GM21529 (cell line): ENCODE measurements around the gene PRCD.

Source experiments
- ATAC-seq: cut with Tn5 transposase; IDR thresholded peaks from one replicate; pipeline ENCODE4 v1.9.1; 2021; ENCODE audit not compliant: unreplicated experiment

Gene PRCD

GRCh38 chr17:76538281-76538931 lies 1.4 kb upstream of the PRCD start:
- no peak for ATAC-seq

- ATAC-seq: no peak
Observed at GRCh38 chr17:76538941-76539570, 788 bp upstream of the PRCD start.

GRCh38 chr17:76540381-76541300 lies 797 bp downstream of the PRCD start:
- ATAC-seq: no peak

GRCh38 chr17:76541739-76542454 lies 2.1 kb downstream of the PRCD start:
- no peak for ATAC-seq

DNA sequence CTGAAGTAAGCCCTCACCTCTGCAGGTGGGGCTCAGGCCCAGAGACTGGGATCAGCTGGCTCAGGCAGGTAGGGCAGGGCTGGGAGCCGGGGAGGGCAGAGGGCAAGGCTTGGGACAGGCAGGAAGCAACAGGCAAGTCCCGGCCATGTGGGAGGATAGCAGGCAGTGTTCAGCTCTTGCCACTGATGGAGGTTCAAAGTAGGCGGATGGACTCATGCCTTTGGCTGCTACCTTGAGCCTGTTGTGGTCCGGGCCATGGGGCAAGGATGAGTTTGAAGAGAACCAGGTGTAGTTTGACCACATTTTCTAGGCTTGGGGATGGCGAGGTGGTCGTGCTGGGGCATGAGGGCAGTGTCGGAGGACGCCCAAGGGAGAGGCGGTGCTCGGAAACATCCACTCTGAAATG lies 2.7 kb downstream of the PRCD start:
- no peak for ATAC-seq

- ATAC-seq: no peak
Observed at GRCh38 chr17:76542984-76543383, 3.1 kb downstream of the PRCD start.

GRCh38 chr17:76543482-76543825 lies 3.6 kb downstream of the PRCD start:
- no peak for ATAC-seq

- no peak for ATAC-seq
Observed at GRCh38 chr17:76543826-76544545, 4.1 kb downstream of the PRCD start.

DNA sequence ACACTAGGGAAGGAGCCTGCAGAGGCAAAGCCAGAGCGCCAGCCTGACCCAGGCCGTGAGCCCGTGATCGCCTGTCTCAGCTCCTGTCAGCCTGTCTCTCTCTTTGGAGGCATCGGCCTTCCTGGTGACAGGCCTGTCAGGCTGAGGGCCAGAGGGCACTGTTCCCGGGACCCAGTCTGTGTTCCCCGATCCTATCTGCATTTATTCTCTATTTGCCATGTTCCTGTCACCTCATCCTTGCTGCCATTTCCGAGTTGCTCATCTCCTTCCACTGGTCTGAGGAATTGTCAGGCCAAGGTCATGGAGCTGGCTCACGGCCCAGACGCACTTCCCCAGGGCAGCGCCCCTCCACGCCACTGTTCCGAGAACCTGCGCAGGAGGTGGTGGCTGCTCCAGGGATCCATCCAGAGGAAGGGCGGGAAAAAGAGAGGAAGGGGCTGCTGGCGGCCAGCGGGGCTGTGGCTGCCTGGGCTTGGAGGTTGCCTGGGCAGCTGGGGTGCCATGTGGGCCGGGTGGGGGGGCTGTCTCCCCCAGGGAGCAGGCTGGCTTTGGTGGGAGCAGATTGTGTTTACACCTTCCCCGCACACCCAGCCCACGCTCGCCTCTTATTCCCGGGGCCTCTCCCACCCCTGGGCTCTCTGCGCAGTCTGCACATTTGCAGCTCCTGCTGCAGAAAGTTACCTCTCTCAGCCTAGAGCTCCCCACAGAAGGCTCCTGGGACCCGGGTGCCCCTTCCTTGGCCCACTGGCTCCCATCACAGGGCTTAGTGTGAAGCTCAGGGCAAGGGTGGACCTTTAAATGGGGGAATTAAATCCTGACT lies 4.9 kb downstream of the PRCD start:
- no peak for ATAC-seq

GRCh38 chr17:76545918-76546555 lies 6.2 kb downstream of the PRCD start:
- ATAC-seq: no peak

DNA sequence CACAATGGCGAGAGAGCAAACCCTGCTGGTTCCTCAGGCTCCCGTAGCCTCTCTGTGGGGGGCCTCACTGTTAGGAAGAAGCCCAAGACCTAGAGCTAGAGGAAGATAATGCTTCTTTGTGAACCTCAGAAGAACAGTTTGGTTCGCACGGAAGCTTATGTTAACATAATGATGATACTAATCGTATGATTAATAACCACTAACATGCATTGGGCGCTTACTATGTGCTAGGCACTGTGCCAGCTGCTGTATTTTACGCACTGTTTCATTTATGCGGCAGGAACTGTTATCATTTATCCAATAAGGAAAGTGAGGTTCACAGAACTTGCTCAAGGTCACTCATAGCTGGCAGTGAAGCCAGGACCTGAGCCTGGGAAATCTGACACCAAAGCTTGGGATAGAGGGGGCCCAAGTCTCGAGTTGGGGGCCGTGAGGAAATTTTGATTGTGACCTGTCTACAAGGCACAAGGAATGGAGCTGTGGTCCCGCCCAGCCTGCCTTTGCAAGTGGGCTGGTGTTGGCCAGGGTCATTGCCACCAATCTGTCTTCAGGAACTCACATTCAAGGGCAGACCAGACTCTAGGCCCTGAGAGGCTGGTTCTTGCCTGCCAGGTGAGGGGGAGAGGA lies 6.8 kb downstream of the PRCD start:
- no peak for ATAC-seq

DNA sequence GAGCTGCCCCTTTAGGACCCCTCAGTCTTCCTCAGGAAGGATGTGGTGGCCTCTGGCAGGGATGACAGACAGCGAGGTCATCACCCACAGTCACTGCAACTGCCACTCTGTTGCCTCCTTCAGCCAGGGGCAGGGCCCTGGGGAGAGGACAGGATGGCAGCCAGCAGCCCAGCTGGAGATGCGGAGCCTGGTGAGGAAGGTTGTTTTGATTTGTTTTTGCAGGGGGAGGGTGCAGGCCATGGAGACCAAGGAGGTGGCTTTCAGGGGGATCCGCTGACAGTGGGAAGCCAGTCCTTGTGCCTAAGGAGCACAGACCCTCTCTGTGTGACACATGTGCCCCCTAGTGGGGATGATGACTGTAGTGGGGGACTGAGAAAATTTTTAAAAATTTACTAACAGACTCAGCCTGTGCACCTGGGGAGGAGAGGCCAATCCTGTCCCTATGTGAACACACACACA lies 7.4 kb downstream of the PRCD start:
- no peak for ATAC-seq

DNA sequence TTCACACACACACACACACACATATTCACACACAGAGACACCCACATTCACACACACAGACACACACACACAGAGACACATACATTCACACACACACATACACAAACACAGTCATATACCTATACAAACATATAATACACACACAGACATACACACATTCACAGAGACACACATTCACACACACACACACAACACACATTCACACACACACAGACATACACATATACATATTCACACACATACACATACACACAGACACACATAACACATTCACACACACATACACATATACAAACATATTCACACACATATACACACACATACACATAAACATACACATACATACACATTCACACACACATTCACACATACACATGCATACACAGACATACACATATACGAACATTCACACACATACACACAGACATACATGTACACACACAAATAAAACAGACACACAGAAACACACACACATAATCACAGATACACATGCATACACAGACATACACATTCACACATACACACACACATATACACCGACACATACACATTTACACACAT lies 7.9 kb downstream of the PRCD start:
- no peak for ATAC-seq

DNA sequence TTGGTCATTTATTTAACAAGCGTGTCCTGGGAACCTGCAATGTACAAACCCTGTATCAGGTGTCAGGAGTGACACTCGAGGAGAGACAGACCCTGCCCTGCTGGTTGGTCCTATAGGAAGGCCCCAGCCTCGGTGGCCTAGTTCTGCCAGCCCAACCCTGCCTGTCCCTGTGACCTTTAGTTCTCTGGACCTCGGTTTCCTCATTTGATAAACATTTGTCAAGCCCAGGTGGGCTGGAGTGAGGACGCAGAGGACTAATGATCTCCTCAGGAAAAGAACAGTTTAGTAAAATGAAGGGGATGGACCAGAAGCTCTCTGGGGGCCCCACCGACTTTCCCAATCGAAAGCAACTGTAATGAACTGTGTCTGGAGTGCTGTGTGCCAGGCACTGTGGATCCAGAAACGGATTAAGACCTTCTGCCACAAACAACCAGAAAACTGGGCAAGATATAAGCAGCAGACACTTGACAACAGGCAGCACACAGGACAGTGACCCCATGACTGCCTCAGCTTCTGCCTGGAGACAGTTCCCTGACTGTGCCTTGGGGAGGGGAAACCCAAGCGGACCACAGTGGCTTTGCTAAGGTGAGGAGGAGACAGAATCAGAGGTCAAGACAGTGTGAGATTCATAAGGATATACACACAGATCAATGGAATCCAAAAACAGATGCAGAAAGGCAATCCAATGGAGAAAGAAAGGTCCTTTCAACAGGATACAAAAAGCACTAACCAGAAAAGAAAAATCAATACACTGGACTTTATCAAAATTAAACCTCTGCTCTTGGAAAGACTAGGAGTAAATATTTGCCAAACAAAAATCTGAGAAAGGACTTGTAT lies 8.8 kb downstream of the PRCD start:
- ATAC-seq: no peak

- no peak for ATAC-seq
Observed at GRCh38 chr17:76549215-76549518, 9.3 kb downstream of the PRCD start.

GRCh38 chr17:76549539-76549938 lies 9.7 kb downstream of the PRCD start:
- no peak for ATAC-seq

- no peak for ATAC-seq
Observed at GRCh38 chr17:76550712-76551615, 11.1 kb downstream of the PRCD start.
